HepG2 (cell line): Measurements from ENCODE around the gene ABTB2. TPM values are rescaled to one million over a fixed set of nuclear protein-coding genes. Genes with fewer than 3 reads are reported as not detected.

Source experiments
- CENPX ChIP-seq: sonication (generic); formaldehyde crosslinking; IDR thresholded peaks from 2 replicates; pipeline ENCODE4 v1.9.0; 2021; ENCODE audit warnings: mild to moderate bottlenecking, missing genetic modification reagents, moderate library complexity
- HOXA9 ChIP-seq: sonication (generic); formaldehyde crosslinking; IDR thresholded peaks from 2 replicates; pipeline ENCODE4 v1.8.1; 2022; ENCODE audit warnings: missing genetic modification reagents, mild to moderate bottlenecking, moderate library complexity, borderline replicate concordance
- MAFK ChIP-seq, 2 experiments: IDR thresholded peaks in 1 of 2; conservative IDR thresholded peaks in 1 of 2; 2 replicates each; pipeline ENCODE4 v1.6.1; 2011; ENCODE audit warnings: improper control_type of control experiment in 2 of 2, low read length in 2 of 2
- MBD4 ChIP-seq: IDR thresholded peaks from 2 replicates; pipeline ENCODE4 v1.6.1; 2012; ENCODE audit warnings: low read length, inconsistent platforms, borderline replicate concordance
- MEIS2 ChIP-seq: sonication (generic); formaldehyde crosslinking; IDR thresholded peaks from 2 replicates; pipeline ENCODE4 v1.9.0; 2021; ENCODE audit warnings: mild to moderate bottlenecking, missing genetic modification reagents
- REL ChIP-seq: sonication (generic); formaldehyde crosslinking; conservative IDR thresholded peaks from 2 replicates; pipeline ENCODE4 v1.8.0; 2022; ENCODE audit warnings: mild to moderate bottlenecking, missing genetic modification reagents, moderate library complexity
- RFX1 ChIP-seq: fragments of 450-650 bp; IDR thresholded peaks from 2 replicates; pipeline ENCODE4 v1.6.1; 2017
- SMAD9 ChIP-seq: sonication (generic); formaldehyde crosslinking; IDR thresholded peaks from 2 replicates; pipeline ENCODE4 v1.5.1; 2020; ENCODE audit warnings: mild to moderate bottlenecking, missing genetic modification reagents
- SMARCE1 ChIP-seq: fragments of 450-650 bp; IDR thresholded peaks from 2 replicates; pipeline ENCODE4 v1.6.1; 2017; ENCODE audit warnings: borderline replicate concordance
- SNRNP70 ChIP-seq: fragments of 200-400 bp; formaldehyde crosslinking; IDR thresholded peaks from 2 replicates; pipeline ENCODE4 v1.6.1; 2017; ENCODE audit warnings: mild to moderate bottlenecking, low read depth, low read length, moderate library complexity
- SOX5 ChIP-seq: IDR thresholded peaks from 2 replicates; pipeline ENCODE4 v1.6.1; 2016; ENCODE audit warnings: borderline replicate concordance
- XRCC5 ChIP-seq: fragments of 200-400 bp; formaldehyde crosslinking; optimal IDR thresholded peaks from 2 replicates; pipeline ENCODE3; 2017; ENCODE audit warnings: mild to moderate bottlenecking, low read length
- ZBTB3 ChIP-seq: sonication (generic); formaldehyde crosslinking; IDR thresholded peaks from 2 replicates; pipeline ENCODE4 v1.4.0; 2020; ENCODE audit warnings: low read depth, mild to moderate bottlenecking, moderate library complexity, missing genetic modification reagents, borderline replicate concordance
- ZKSCAN8 ChIP-seq: IDR thresholded peaks from 2 replicates; pipeline ENCODE4 v1.6.1; 2016; ENCODE audit warnings: borderline replicate concordance, missing genetic modification reagents, missing compliant biosample characterization
- ZNF674 ChIP-seq: sonication (generic); formaldehyde crosslinking; IDR thresholded peaks from 2 replicates; pipeline ENCODE4 v1.5.0; 2020; ENCODE audit warnings: low read depth, mild to moderate bottlenecking, missing genetic modification reagents
- ZNF746 ChIP-seq: sonication (generic); formaldehyde crosslinking; IDR thresholded peaks from 2 replicates; pipeline ENCODE4 v1.8.0; 2022; ENCODE audit warnings: mild to moderate bottlenecking, missing genetic modification reagents
- ZNF782 ChIP-seq: sonication (generic); formaldehyde crosslinking; IDR thresholded peaks from 2 replicates; pipeline ENCODE4 v1.4.0; 2020; ENCODE audit warnings: missing genetic modification reagents, mild to moderate bottlenecking, borderline replicate concordance
- ZNF841 ChIP-seq: sonication (generic); formaldehyde crosslinking; IDR thresholded peaks from 2 replicates; pipeline ENCODE4 v1.8.1; 2023; ENCODE audit warnings: missing genetic modification reagents, borderline replicate concordance
- ZNF878 ChIP-seq: sonication (generic); formaldehyde crosslinking; IDR thresholded peaks from 2 replicates; pipeline ENCODE4 v1.8.1; 2023; ENCODE audit warnings: mild to moderate bottlenecking, missing genetic modification reagents, moderate library complexity
- ZSCAN20 ChIP-seq: sonication (generic); formaldehyde crosslinking; IDR thresholded peaks from 2 replicates; pipeline ENCODE4 v1.4.0; 2020; ENCODE audit warnings: missing genetic modification reagents, mild to moderate bottlenecking, borderline replicate concordance
- polyA plus RNA-seq, 8 experiments: library from polyadenylated mRNA; depleted of rRNA in 3 of 8; stranded (reverse) in 7 of 8; unstranded in 1 of 8; fragments of >200 nt; fragmentation: Illumina TruSeq in 4 of 8; extraction: Trizol in 4 of 8; gene quantifications; 2 replicates each; pipeline versions ENCODE4 v1.2.1 to v1.2.3, GENCODE V29; 2011 to 2016; ENCODE audit warnings: low read depth in 4 of 8, missing spikeins in 1 of 8, mixed read lengths in 1 of 8; ENCODE audit not compliant: insufficient read depth in 1 of 8
- small RNA-seq, 3 experiments: library from RNA; depleted of rRNA; stranded (forward); fragments of <200 nt; gene quantifications; one replicate each; pipeline ENCODE3, GENCODE V24; 2012; ENCODE audit warnings: low read depth in 2 of 3, low replicate concordance in 1 of 3; ENCODE audit not compliant: insufficient read length in 3 of 3, insufficient read depth in 2 of 3
- total RNA-seq, 5 experiments: library from RNA; depleted of rRNA; stranded (reverse); fragments of >200 nt; fragmentation: Illumina TruSeq; extraction: Trizol; gene quantifications; 2 replicates each; pipeline ENCODE4 v1.2.3, GENCODE V29; 2016; ENCODE audit warnings: low read depth in 1 of 5
- TF ChIP-seq, protein P1 (sequence below): sonication (generic); formaldehyde crosslinking; IDR thresholded peaks from 2 replicates; pipeline ENCODE4 v1.5.1; 2020; ENCODE audit warnings: missing genetic modification reagents, mild to moderate bottlenecking, borderline replicate concordance

The ABTB2 gene
- total and polyA plus RNA-seq, 2 of the 13 experiments (the other 11 are each of a cell fraction or from before 2014, with no cell fraction given) = 5.1 to 15.4 TPM

DNA sequence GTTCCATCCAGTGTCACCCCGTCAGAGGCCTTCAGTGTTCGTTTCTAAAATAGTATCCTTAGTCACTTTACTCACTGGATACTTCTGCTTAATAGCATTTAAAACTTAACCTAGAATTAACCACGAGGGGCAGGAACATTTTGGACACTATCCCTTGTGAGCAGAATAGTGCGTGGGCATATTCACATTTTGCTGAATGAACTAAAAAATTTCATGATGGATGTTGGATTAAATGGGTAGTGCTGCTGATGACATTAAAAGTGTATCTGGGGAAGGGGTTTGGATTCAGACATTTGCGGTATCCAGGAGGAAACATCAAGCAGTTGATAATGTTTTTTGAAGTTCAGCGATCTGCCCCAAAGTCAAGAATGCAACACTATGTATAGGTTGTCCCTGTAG lies 253.1 kb downstream of the ABTB2 start (continued):
- TF ChIP-seq, protein P1, sequence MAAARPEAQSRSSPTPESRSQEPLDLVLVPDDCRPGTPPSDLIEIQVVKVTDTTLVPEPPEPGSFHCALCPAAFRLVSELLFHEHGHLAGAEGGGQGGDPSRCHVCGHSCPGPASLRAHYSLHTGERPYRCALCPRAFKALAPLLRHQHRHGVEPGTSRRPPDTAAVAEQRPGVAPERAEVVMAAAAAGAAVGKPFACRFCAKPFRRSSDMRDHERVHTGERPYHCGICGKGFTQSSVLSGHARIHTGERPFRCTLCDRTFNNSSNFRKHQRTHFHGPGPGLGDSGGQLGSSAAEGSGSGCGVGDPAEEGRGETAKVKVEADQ (CRISPR knock-in tag) = no peak
- no peak for TF ChIP-seq HOXA9 (CRISPR knock-in tag)
- TF ChIP-seq ZNF782 = no peak
- 0 out of 2 replicates have a peak, but pooled peaks have one; percentile 12 for TF ChIP-seq ZBTB3 (CRISPR knock-in tag)
- no peak for TF ChIP-seq SNRNP70
- no peak for TF ChIP-seq MEIS2
- no peak for TF ChIP-seq SMARCE1
- TF ChIP-seq ZNF674 = no peak
- TF ChIP-seq RFX1 = no peak
- TF ChIP-seq CENPX (CRISPR knock-in tag) = no peak
- no peak for TF ChIP-seq ZKSCAN8 (CRISPR knock-in tag)
- no peak for TF ChIP-seq ZNF878 (CRISPR knock-in tag)
- 0 out of 4 replicates have a peak, but pooled peaks have one; percentile 15 to 16 for TF ChIP-seq MAFK (conservative IDR thresholded peaks at IDR 0.05 in 1 of 2, IDR thresholded peaks at IDR 0.05 in 1 of 2; ENCODE audit: low read length in 2 of 2)
- no peak for TF ChIP-seq XRCC5
- no peak for TF ChIP-seq ZSCAN20
- no peak for TF ChIP-seq ZNF746 (CRISPR knock-in tag)
- no peak for TF ChIP-seq SOX5 (CRISPR knock-in tag)
- 0 out of 2 replicates have a peak, but pooled peaks have one; percentile 9 for TF ChIP-seq REL (CRISPR knock-in tag)
- peak; percentile 59; the same call in 1 of the 2 replicates for TF ChIP-seq MBD4
- no peak for TF ChIP-seq ZNF841 (CRISPR knock-in tag)
- no peak for TF ChIP-seq SMAD9 (CRISPR knock-in tag)

Small RNAs within 50 kb of the gene (small RNA-seq; reads per million reads assigned to genes)
- gene AL035079.1 = 0 reads per million in 3 experiments
- 0 reads per million in 3 experiments for gene RF00019

Other genes with a start within 250 kb of the ABTB2 start
- gene CAT, start 80.9 kb upstream of the ABTB2 start, total RNA-seq (2016; rRNA removed; fragmentation: Illumina TruSeq; extraction: Trizol) = 136 and 180 TPM in 2 replicates
- gene CAT, start 80.9 kb upstream of the ABTB2 start, polyA plus RNA-seq (2011; rRNA removed) = 73.9 and 107 TPM in 2 replicates
- gene ELF5, start 155.8 kb upstream of the ABTB2 start, total RNA-seq (2016; rRNA removed; fragmentation: Illumina TruSeq; extraction: Trizol) = 2.6 and 2.9 TPM in 2 replicates
- 0.21 and 0.51 TPM in 2 replicates for gene ELF5, start 155.8 kb upstream of the ABTB2 start, polyA plus RNA-seq (2011; rRNA removed)